ENCODE data around the gene CDK4. TPM values are rescaled to one million over a fixed set of nuclear protein-coding genes. Genes with fewer than 3 reads are reported as not detected.

CDK4 gene
- total RNA-seq, 1 experiment from 2014 or later, result 156 TPM

GRCh38 chr12:57769594-57769993 lies 17.5 kb upstream of the CDK4 start:
- no peak overlapping the region for H3K27ac ChIP-seq
- H4K20me1 ChIP-seq (ENCODE audit: insufficient read depth), result no peaks in the 10 kb centered on the region; the same call in 1 of the 2 replicates
- CTCF ChIA-PET, result no interaction called here
- no peak overlapping the region for H3K4me2 ChIP-seq
- no peak overlapping the region for H2AFZ ChIP-seq
- H3F3A ChIP-seq (ENCODE audit: insufficient read depth, low read depth), result peaks cover 7% of the 10 kb centered on the region; the same call in 1 of the 2 replicates
- H3K4me3 ChIP-seq, result no peak overlapping the region
- DNase-seq, result no peak
- BruUV-seq (replicated peaks), result no TSS peak
- POLR2A ChIA-PET (ENCODE audit: unreplicated experiment), result no interaction called here
- H3K27me3 ChIP-seq (ENCODE audit: insufficient read depth, low read depth), result peaks cover 21% of the 10 kb centered on the region
- no peak for TF ChIP-seq EZH2 (IDR thresholded peaks at IDR 0.05; ENCODE audit: low read depth)
- no peak for TF ChIP-seq CTCF (conservative IDR thresholded peaks at IDR 0.05)
- H3K9me2 ChIP-seq (ENCODE audit: insufficient read depth), result no peaks in the 10 kb centered on the region
- peaks cover 8% of the 10 kb centered on the region; the same call in 1 of the 2 replicates for H3K4me1 ChIP-seq (replicated peaks; ENCODE audit: insufficient read depth)
- intact Hi-C loops (cut with micrococcal nuclease; ENCODE audit: unreplicated experiment), result no loop called here
- H3K79me2 ChIP-seq (ENCODE audit: low read depth), result peaks cover 19% of the 10 kb centered on the region
- H3K36me3 ChIP-seq (ENCODE audit: low read depth), result no peaks in the 10 kb centered on the region
- H3K9me3 ChIP-seq (ENCODE audit: insufficient read depth, low read depth), result no peaks in the 10 kb centered on the region

GRCh38 chr12:57767876-57768275 lies 15.8 kb upstream of the CDK4 start:
- intact Hi-C loops (cut with micrococcal nuclease; ENCODE audit: unreplicated experiment), result no loop called here
- BruUV-seq (replicated peaks), result no TSS peak
- H3K4me1 ChIP-seq (replicated peaks; ENCODE audit: insufficient read depth), result no peaks in the 10 kb centered on the region; the same call in 1 of the 2 replicates
- no peaks in the 10 kb centered on the region; the same call in 1 of the 2 replicates for H4K20me1 ChIP-seq (ENCODE audit: insufficient read depth)
- peaks cover 7% of the 10 kb centered on the region; the same call in 1 of the 2 replicates for H3F3A ChIP-seq (ENCODE audit: insufficient read depth, low read depth)
- POLR2A ChIA-PET (ENCODE audit: unreplicated experiment), result interaction anchor here (0.5 kb wide), 1 partner anchor 23 kb away, joined by 15 read pairs; the partner anchor contains the start of gene TSPAN31
- no peak overlapping the region for H3K27ac ChIP-seq
- H3K27me3 ChIP-seq (ENCODE audit: insufficient read depth, low read depth), result peaks cover 33% of the 10 kb centered on the region
- H3K79me2 ChIP-seq (ENCODE audit: low read depth), result peaks cover 11% of the 10 kb centered on the region; the same call in 1 of the 2 replicates
- no peak for DNase-seq
- no peaks in the 10 kb centered on the region for H3K36me3 ChIP-seq (ENCODE audit: low read depth)
- no peak for TF ChIP-seq EZH2 (IDR thresholded peaks at IDR 0.05; ENCODE audit: low read depth)
- no peak for TF ChIP-seq CTCF (conservative IDR thresholded peaks at IDR 0.05)
- H3K9me2 ChIP-seq (ENCODE audit: insufficient read depth), result no peaks in the 10 kb centered on the region
- H3K4me3 ChIP-seq, result no peak overlapping the region
- no peak overlapping the region for H2AFZ ChIP-seq
- no peaks in the 10 kb centered on the region for H3K9me3 ChIP-seq (ENCODE audit: insufficient read depth, low read depth)
- no peak overlapping the region for H3K4me2 ChIP-seq
- CTCF ChIA-PET, result no interaction called here

GRCh38 chr12:57767305-57767698 lies 15.2 kb upstream of the CDK4 start:
- ChIA-PET CTCF (no interaction called here), POLR2A (ENCODE audit: unreplicated experiment) (interaction anchor here (0.5 kb wide), 1 partner anchor 23 kb away, joined by 15 read pairs; the partner anchor contains the start of gene TSPAN31)
- Histone ChIP-seq H3K27me3 (ENCODE audit: insufficient read depth, low read depth) (peaks cover 33% of the 10 kb centered on the region), H2AFZ (no peak overlapping the region), H3F3A (ENCODE audit: insufficient read depth, low read depth) (peaks cover 6% of the 10 kb centered on the region; the same call in 1 of the 2 replicates), H3K4me1 (replicated peaks; ENCODE audit: insufficient read depth) (no peaks in the 10 kb centered on the region; the same call in 1 of the 2 replicates), H3K79me2 (ENCODE audit: low read depth) (peaks cover 11% of the 10 kb centered on the region; the same call in 1 of the 2 replicates), H3K9me3 (ENCODE audit: insufficient read depth, low read depth) (no peaks in the 10 kb centered on the region), H3K4me3 (no peak overlapping the region), H4K20me1 (ENCODE audit: insufficient read depth) (no peaks in the 10 kb centered on the region; the same call in 1 of the 2 replicates), H3K36me3 (ENCODE audit: low read depth) (no peaks in the 10 kb centered on the region), H3K9me2 (ENCODE audit: insufficient read depth) (no peaks in the 10 kb centered on the region), H3K4me2 (no peak overlapping the region), H3K27ac (no peak overlapping the region)
- intact Hi-C loops (cut with micrococcal nuclease; ENCODE audit: unreplicated experiment), result no loop called here
- no TSS peak for BruUV-seq (replicated peaks)
- no peak for DNase-seq
- no peak for TF ChIP-seq CTCF (conservative IDR thresholded peaks at IDR 0.05)
- no peak for TF ChIP-seq EZH2 (IDR thresholded peaks at IDR 0.05; ENCODE audit: low read depth)

Data from PC-9 (cell line).